ENCODE measurements around the gene POLA2. TPM values are rescaled to one million over a fixed set of nuclear protein-coding genes. Genes with fewer than 3 reads are reported as not detected.

Gene POLA2
- total RNA-seq, 1 donor from 2014 or later = 27.4 TPM

- Mint-ChIP-seq H3K9me3 (ENCODE audit: low read depth) (no peaks in the 10 kb centered on the region), H3K4me3 (ENCODE audit: low read depth) (no peak overlapping the region), H3K36me3 (ENCODE audit: insufficient read depth) (peaks cover 19% of the 10 kb centered on the region), H3K27me3 (no peaks in the 10 kb centered on the region), H3K4me1 (ENCODE audit: low read depth) (peaks cover 4% of the 10 kb centered on the region), H3K27ac (no peak overlapping the region)
- no peak for DNase-seq (ENCODE audit: low spot score, unreplicated experiment)
- TF ChIP-seq CTCF (IDR thresholded peaks at IDR 0.05; ENCODE audit: unreplicated experiment) = no peak
Observed at GRCh38 chr11:65341856-65342255, 80.1 kb downstream of the POLA2 start.

Other genes starting within 250 kb of the POLA2 start
- gene ARL2, start 247.8 kb upstream of the POLA2 start, total RNA-seq = 95.2 and 96.7 TPM in 2 replicates
- gene SNX15, start 234.5 kb upstream of the POLA2 start, total RNA-seq = 33.0 and 34.5 TPM in 2 replicates
- gene SAC3D1, start 220.8 kb upstream of the POLA2 start, total RNA-seq = 18.5 and 19.3 TPM in 2 replicates
- 4.3 and 4.4 TPM in 2 replicates for gene NAALADL1, start 203.4 kb upstream of the POLA2 start, total RNA-seq
- 25.1 and 25.9 TPM in 2 replicates for gene CDCA5, start 177.9 kb upstream of the POLA2 start, total RNA-seq
- 40.4 and 43.3 TPM in 2 replicates for gene ZFPL1, start 177.7 kb upstream of the POLA2 start, total RNA-seq
- gene VPS51, start 165.7 kb upstream of the POLA2 start, total RNA-seq = 112 and 123 TPM in 2 replicates
- gene TM7SF2, start 150.1 kb upstream of the POLA2 start, total RNA-seq = 123 and 124 TPM in 2 replicates
- 10.5 and 11.8 TPM in 2 replicates for gene ZNHIT2, start 144.3 kb upstream of the POLA2 start, total RNA-seq
- 607 and 611 TPM in 2 replicates for gene FAU, start 139.8 kb upstream of the POLA2 start, total RNA-seq
- 38.8 and 39.6 TPM in 2 replicates for gene MRPL49, start 139.6 kb upstream of the POLA2 start, total RNA-seq
- gene SYVN1, start 127.4 kb upstream of the POLA2 start, total RNA-seq = 48.4 and 49.0 TPM in 2 replicates
- gene SPDYC, start 91.7 kb upstream of the POLA2 start, total RNA-seq = not detected in 2 replicates
- gene CAPN1, start 80.0 kb upstream of the POLA2 start, total RNA-seq = 239 and 245 TPM in 2 replicates
- gene CDC42EP2, start 52.9 kb downstream of the POLA2 start, total RNA-seq = 5.3 and 5.9 TPM in 2 replicates
- 81.9 and 96.5 TPM in 2 replicates for gene DPF2, start 71.9 kb downstream of the POLA2 start, total RNA-seq
- 3.0 and 3.8 TPM in 2 replicates for gene TIGD3, start 92.8 kb downstream of the POLA2 start, total RNA-seq
- gene SLC25A45, start 120.7 kb downstream of the POLA2 start, total RNA-seq = 4.0 and 5.3 TPM in 2 replicates
- gene FRMD8, start 124.7 kb downstream of the POLA2 start, total RNA-seq = 27.3 and 27.5 TPM in 2 replicates
- gene NEAT1, start 160.8 kb downstream of the POLA2 start, total RNA-seq = 78.8 and 99.9 TPM in 2 replicates
- gene MALAT1, start 237.1 kb downstream of the POLA2 start, total RNA-seq = 16,546 and 17,116 TPM in 2 replicates

Data from progenitor cell of endocrine pancreas (in vitro differentiated cells).